HL-60 (cell line): ENCODE measurements around the gene R3HDM1.

ENCODE experiments used
- DNase-seq, 2 experiments: peaks; one replicate each; pipeline ENCODE4 v3.0.0-alpha.2; 2010 to 2020; ENCODE audit warnings: low read depth in 1 of 2, low spot score in 1 of 2
- H3K27ac ChIP-seq: fragments of 250-450 bp; sonication (Bioruptor Pico); replicated peaks from 2 replicates; pipeline ENCODE4 v1.5.1; 2020; ENCODE audit warnings: mild to moderate bottlenecking, moderate library complexity
- H3K27me3 ChIP-seq: fragments of 250-450 bp; sonication (Bioruptor Pico); 2 replicates; pipeline ENCODE4 v1.5.1; 2021; ENCODE audit warnings: mild to moderate bottlenecking, moderate library complexity; ENCODE audit not compliant: insufficient read depth, poor library complexity, severe bottlenecking
- H3K4me3 ChIP-seq: replicated peaks from 2 replicates; pipeline ENCODE4 v1.5.1; 2011; ENCODE audit warnings: mild to moderate bottlenecking, control low read depth, low read length; ENCODE audit not compliant: insufficient read depth
- CTCF ChIP-seq: IDR thresholded peaks from one replicate; pipeline ENCODE4 v1.5.1; 2011; ENCODE audit warnings: low read length, control low read depth, inconsistent platforms; ENCODE audit not compliant: insufficient read depth
- GABPA ChIP-seq: IDR thresholded peaks from 2 replicates; pipeline ENCODE4 v1.6.1; 2012; ENCODE audit warnings: low read depth
- POLR2AphosphoS5 ChIP-seq: IDR thresholded peaks from 2 replicates; pipeline ENCODE4 v1.6.1; 2012; ENCODE audit warnings: low read depth
- REST ChIP-seq: IDR thresholded peaks from 2 replicates; pipeline ENCODE4 v1.6.1; 2012; ENCODE audit warnings: low read depth; ENCODE audit not compliant: insufficient replicate concordance
- SPI1 ChIP-seq: IDR thresholded peaks from 2 replicates; pipeline ENCODE4 v1.6.1; 2012; ENCODE audit warnings: low read depth, mild to moderate bottlenecking, borderline replicate concordance

Gene R3HDM1

DNA sequence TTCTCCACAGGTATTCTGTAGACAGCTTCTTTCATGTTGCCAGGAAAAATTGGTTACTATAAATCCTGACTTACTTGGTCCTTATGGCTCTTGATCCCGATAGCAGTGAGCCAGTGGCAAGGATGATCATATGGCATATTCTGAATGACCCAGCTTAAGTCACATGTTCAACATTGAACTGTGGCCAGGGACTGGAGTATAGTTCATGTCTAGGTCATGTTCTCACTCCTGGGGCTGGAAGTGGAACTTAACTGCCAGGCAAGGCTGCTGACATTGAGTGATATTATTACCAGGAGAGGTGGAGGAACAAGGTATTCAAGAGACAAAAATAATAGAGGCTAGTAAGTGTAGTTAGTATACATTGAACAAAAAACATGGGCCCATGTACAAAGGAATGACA, 26.2 kb downstream of the R3HDM1 start:
- no peak overlapping the region for H3K27ac ChIP-seq
- H3K4me3 ChIP-seq: no peak overlapping the region
- H3K27me3 ChIP-seq: no peaks in the 10 kb centered on the region
- DNase-seq: no peak
- TF ChIP-seq GABPA (no peak), SPI1 (no peak), CTCF (no peak), POLR2AphosphoS5 (no peak), REST (no peak)

DNA sequence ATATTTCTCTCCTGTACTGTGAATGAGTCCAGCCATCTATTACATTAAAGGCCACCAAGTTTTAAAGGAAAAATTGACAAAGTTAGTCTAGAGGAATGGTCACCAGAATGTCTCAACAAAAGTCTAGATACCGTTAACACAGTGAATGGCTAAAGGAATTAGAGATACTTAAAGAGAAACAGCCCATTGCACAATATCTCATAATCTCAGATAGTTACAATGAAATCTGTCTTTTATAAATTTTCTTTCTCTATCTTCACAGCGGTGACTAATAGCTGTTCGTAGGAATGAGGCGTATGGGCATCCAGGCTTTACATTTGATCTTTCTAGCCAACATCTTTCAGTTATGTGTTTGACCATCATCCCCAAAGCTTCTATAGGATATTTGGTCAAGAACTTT, 30.6 kb downstream of the R3HDM1 start:
- Histone ChIP-seq H3K4me3 (no peak overlapping the region), H3K27ac (no peak overlapping the region), H3K27me3 (no peaks in the 10 kb centered on the region)
- no peak for DNase-seq
- no peak for TF ChIP-seq POLR2AphosphoS5
- TF ChIP-seq REST: no peak
- no peak for TF ChIP-seq SPI1
- no peak for TF ChIP-seq GABPA
- no peak for TF ChIP-seq CTCF

- H3K27me3 ChIP-seq: no peaks in the 10 kb centered on the region
These were observed 32.5 kb downstream of the R3HDM1 start for GRCh38 chr2:135563793-135564192.

More at GRCh38 chr2:135563793-135564192, 32.5 kb downstream of the R3HDM1 start:
- no peak overlapping the region for H3K4me3 ChIP-seq
- TF ChIP-seq SPI1: no peak
- TF ChIP-seq GABPA: no peak
- TF ChIP-seq CTCF: no peak
- TF ChIP-seq POLR2AphosphoS5: no peak
- TF ChIP-seq REST: no peak
- DNase-seq: no peak
- H3K27ac ChIP-seq: no peak overlapping the region
